Limb (tissue), 2 donors: Measurements from ENCODE around the gene AUTS2.

Experiments
- DNase-seq, 2 donors: peaks; one replicate each; pipeline ENCODE4 v3.0.0-alpha.2; 2016; ENCODE audit errors: extremely low spot score in 2 of 2

Gene AUTS2

DNA sequence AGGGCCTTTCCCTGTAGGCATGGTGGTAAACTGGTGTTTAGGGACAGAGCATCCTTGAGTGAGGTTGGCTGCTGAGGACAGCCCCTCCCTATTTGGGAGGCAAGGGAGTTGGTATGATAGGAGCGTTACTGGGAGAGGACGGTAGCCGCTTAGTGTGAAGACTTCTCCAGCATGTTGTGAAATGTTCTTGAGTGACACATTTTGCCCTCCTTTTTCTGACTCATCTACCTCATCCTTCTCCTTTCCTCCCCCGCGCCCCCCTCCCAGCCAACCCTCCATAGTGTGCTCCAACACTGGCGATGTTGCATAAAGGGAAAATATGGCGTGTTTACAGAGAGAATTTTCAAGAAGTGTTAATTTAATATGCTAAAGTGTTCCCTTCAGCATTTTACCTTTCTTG, 888.7 kb downstream of the AUTS2 start:
- DNase-seq = no peak

DNA sequence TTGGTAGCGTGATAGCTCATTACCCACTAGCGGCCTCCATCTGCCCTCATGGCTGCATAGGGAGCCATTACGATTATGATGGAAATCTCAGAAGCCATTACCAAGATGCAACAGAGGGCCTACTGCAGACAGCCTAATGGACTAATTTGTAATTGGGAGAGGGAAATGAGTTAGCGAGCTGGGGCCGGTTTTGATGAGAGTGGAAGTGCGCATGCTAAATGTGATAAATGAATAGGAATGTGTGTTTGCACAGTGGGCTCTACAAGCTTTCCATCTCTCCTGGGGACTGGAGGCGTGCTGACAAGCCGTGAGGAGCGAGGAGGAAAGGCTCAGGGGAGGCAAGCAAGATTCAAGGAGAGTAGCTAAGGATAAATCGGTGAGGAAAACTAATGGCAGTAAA, 889.2 kb downstream of the AUTS2 start:
- DNase-seq = peak in 1 of 2 donors; percentile 39

DNA sequence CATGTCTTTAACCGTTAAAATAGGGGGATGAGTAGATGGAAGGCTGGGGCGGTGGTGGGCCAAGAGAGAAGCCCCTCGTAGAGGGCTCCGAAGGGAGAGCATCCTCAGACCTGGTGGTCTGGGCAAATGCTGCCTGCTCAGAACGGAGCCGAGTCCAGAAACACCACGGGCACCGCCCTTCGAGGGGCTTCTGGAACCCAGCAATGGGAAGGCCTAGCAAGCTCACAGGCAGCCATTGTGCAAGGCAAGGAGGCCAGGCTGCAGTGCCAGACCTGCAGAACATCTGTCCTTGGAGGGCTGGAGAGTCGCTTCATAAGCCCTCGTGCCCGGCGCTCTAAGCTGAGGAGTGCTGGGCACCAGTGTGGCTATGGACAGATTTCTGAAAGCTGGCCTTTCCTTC, 889.6 kb downstream of the AUTS2 start:
- no peak for DNase-seq

DNA sequence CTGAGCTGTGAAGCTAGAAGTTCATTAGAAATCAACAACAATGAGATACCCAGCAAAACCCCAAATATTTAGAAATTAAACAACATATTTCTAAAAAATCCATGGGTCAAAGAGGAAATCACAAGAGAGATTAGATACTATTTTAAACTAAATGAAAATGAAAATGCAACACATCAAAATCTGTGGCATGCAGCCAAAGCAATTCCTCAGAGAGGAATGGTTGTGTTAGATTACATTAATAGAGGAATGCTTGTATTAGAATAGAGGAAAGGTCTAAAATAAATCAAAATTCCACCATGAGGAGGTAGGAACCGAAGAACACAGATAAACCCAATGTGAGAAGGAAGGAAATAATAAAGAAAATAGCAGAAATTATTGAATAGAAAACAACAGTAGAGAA, 891.5 kb downstream of the AUTS2 start:
- no peak for DNase-seq

DNA sequence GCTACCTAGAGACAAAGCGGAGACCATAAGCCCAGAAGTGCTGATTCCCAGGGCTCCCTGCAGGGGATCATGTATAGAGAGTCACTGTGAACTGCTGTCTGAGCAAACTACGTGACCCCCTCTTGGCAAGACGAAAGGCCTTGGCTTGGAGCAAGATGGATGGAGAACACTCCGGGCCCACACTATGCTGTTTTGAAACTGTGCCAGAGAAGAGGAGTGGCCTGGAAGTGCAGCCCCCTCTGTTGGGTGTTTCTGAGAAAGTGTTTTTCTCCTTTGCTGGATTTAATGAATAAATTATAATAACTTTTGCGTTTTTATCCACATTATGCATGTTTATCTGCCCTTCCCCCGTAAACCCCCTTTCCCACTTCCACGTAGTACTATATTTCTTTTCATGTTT, 894.4 kb downstream of the AUTS2 start:
- peak in 1 of 2 donors; percentile 54 for DNase-seq

DNA sequence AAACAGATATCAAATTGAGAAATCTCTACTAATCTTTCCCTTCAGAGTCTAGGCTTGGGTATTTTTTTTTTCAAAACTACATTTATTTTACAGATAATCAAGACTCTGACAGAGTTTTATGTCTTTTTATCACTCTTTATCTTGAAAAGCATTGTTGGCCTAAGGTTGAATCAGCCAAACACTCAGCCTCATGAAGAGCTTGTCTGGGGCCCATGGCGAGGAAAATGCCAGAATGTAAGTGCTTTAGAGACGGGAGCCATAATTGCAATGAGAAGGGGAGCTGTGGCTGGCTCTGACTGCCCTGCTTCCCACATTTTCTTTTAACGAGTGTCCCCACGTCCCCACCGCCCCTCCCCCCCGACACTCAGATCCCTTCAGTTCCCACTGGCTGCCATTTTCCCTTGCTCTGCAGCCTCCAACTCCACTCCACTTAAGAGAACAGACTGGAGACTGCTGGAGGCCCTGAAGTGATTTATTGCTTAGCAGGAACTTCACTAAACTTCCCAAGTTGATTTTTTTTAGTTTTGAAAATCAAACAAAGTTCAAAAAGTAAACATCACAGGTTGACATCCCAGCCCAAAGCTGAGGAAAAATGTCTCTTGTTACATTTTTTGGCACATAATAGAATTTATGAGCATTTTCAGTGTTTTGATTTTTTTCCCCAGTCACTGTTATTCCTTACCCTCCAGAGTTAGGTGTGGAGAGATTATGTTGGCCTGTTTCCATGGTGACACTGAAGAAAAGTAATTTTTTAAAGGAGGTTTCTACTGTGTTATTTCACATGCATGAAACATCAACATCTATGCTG, 896.2 kb downstream of the AUTS2 start:
- DNase-seq = peak; percentile 50

DNA sequence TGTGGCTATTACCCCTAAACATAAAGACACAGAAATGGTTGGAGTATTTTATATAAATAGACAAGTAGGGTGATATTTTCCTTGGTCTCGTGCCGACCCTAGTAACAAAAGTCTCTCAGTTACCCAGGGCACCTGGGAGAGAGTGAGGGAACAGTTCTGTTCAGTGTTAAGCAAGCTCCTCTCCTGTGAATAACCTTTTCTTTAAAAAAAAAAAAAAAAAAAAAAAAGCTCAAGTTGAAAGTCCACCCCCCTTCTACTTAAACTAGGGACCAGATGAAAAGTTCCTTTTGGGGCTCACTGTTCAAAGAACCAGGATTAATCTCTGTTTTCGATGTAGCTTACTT, 896.7 kb downstream of the AUTS2 start:
- no peak for DNase-seq

DNA sequence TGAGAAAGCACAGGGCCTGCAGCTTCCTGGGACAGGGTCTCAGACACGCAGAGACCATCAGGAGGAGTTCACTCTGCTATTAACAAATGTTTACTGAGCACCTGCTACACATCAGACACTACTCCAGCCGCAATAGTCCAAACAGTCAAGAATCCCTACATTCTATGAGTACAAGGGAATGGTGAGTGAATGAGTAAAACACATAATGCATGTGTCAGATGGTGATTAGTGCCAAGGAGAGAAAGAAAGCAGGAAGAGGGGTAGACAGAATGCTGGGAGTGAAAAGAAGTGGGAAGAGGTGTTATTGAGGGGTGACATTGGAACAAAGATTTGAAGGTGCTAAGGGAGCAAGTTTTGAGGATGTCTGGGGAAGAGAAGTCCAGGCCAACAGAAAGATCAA, 899.5 kb downstream of the AUTS2 start:
- DNase-seq = no peak

DNA sequence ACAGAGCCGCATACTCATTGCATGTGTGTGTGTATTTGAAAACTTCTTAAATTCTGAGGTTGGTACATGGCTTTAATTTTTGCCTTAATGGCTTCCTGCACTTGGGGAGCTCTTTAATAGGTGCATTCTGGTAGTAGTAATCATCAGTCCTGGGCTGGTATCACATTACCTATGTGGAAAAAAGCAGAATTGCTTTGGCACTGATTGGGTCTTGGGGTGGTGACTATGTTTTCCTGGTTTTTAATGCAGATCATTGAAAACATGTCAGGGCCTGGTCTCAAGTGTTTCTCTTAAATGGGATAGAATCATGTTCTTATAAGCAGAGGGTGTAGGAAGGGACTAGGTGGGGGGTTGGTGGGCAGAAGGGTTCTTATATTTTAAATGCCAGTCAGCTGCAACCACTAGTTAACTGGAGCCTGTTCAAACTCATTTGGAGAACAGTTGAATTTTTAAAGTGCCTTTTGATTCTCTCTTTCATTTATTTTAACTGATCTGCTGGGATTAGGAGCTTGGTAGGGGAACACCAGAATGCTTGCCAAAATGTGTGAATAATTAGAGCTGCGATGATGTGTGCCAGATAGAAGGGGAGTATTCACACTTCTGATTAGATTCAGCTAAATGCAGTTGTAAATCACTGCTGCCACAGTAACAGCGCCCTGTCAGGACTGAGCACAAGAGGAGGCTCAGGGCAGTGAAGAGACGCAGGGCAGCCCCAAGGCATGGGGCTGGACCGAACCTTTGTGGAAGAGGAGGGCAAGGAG, 900.1 kb downstream of the AUTS2 start:
- no peak for DNase-seq

DNA sequence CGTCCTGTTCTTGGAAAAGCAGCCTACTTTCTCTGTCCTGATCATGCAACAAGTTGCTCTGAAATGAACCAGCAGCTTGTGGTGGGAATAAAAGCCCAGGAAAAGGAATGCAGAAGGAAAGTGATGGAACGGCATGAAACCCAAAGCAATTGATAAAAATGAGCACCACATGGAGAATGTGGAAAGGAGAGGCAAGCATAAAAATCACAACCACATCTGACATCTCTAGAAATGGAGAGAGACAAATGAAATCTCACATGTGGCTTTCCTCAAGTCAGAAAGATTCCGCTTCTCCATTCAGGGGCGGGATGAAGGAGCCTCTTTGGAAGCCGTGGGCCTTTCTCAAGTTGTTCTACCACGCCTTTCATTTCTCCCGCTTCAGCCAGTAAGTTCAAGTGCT, 902.0 kb downstream of the AUTS2 start:
- DNase-seq = no peak

DNA sequence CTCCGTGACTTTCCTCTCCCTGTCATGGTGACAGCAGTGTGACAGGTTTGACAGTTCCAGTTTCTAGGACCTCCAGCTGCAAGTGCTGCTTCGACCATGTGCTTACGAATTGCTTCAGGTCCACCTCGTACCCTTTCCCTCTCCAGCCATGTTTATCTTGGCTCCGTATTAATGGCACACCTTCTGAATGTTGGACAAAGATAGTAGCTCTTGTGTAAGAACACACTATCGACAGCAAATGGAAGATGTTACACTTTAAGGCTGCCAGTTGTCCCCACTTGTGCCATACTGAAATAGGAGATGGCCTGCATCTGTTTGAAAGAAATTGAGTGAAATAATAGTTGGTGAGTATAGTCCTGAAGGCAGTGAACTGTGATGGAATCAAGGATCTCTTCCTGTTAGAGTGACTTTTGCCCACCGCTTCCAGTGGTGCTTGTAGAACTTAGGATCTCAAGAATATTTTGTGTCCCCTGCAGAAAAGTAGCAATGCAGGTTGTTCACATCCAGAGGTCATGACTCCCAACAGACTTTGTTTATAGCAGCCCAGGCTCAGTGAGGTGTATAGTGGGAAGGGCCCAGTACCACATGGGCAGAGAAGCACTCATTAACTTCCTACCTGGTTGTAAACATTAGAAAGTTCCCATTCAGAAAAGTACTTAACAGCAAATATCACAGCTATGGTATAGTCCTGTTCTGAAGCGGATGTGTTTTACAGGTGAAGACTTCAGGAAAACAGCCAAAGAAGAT, 904.0 kb downstream of the AUTS2 start:
- DNase-seq = peak in 1 of 2 donors; percentile 18

DNA sequence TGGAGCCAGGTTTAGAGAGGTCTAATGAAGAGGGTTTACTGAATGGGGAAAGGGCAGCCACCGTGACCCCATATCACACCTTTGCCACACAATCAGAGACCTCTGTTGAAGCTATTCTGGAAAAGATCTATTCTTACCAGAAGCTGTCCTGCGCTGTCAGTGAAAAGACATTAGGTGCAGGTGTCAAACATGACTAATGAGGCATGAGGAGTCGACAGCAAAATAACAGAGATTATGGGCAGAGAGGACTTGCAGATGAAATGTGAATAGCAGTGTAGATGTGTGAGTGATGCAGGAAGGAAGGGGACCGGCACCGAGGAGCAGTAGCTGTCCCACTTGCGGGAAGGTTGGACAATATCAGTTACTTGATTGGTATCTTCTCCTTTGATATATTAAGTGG, 906.0 kb downstream of the AUTS2 start:
- no peak for DNase-seq

DNA sequence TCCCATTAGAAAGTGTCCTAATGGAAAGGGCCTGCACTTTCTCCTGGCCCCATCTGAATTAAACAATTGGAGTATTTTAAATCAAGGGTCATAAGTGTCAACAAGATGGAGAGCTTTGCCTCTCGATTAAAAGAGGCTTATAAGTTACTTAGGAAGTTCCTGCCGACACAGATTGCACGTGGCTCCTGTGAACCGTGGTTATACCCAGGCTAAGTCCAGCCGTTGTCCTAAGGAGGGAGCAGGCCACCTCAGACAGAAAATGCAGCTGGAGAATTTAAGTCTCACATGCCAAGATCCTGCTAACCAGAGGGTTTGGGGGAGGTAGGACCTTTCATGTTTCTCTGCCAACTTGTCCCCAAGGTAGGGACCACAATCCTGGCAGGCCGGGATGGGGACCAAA, 907.2 kb downstream of the AUTS2 start:
- DNase-seq = no peak

DNA sequence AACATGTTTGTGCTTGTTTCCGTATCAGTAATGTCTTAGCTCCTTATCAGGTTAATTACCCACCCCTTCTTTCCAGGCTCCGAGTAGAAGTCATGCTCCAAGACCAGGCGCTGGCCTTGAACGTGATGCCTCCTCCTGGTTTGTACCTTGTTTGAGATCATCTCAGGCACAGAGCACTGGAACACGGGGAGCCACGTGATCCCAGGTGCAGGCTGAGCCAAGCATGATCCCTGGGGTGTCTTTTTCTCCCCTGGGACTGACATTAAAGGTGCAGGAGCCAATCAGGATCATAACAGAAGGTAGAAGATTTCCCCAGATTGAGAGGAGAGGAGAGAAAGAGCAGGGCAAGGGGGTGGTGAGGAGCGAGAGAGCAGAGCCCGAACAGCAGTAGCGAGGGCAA, 907.6 kb downstream of the AUTS2 start:
- DNase-seq = no peak

DNA sequence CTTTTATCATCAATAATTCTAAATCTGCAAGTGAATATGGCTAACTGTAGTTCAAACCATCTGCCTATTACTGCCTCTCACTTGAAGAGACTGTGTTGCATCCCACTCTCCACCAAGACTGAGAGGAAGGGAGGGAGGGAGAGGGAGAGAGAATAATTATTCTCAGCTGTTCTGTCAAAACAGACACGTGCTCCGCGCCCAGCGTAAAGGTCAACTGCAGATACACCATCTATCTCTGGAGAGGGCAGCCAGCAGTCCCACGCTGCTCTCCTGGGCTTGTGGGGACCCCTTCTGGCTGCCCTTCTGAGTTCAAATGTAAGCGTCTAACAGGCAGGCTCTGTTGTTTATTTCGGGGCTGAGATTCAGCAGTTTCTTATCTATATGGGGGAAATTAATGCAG, 908.2 kb downstream of the AUTS2 start:
- no peak for DNase-seq

DNA sequence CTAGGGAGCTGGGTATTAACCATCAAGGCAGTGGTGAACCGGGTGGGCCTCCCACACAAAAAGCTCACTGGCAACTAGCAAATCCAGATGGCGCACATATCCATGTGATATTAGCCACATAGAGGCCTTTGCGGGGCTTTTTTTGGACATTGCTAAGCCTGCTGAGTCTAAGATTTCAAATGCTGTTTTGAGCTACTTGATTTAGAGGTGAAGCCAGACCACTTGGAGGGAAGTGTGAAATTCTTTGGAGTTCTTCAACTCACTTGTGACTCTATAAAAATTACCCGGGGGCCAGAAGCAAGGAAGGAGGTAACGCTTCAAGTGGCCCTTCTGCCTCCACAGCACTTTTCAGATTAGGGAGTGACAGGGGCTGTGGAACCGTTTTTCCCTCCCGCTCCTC, 913.9 kb downstream of the AUTS2 start:
- DNase-seq = no peak

DNA sequence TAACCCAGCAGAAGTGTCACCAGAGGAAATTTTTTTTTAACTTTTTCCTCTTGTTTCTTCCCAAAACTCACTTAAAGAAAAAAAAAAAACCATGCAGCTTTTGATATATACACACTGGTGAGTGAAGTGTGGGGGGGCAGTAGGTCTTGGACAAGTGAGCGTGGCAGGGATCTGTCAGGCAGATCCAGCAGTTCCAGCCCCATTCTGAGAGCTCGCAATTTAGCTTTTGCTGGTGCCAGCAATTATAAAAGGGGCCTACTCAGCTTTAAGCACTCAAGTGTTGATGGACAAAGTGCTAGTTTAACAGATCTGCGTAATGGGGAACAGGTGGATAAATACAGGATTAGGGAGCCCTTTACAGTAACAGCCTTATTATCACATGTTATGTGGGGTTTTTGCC, 914.5 kb downstream of the AUTS2 start:
- no peak for DNase-seq

DNA sequence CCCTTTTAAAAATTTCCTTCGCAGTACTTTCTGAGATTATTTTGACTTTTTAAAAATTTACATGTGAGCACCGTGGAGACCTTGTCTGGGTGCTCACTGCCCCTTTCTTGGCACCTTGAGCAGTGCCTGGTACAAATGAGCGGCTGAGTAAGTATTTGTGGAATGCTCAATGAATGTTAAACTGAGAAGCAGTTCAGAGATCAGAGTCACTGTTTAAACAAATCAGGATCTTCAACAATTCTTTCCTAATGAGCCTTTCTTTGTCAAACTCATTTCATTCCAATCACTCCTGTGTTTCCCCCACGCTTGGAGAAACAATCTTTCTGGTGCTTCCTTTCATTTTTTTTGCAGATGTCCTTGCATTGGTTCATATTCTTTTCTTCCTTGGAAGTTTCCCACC, 922.3 kb downstream of the AUTS2 start:
- DNase-seq = no peak

DNA sequence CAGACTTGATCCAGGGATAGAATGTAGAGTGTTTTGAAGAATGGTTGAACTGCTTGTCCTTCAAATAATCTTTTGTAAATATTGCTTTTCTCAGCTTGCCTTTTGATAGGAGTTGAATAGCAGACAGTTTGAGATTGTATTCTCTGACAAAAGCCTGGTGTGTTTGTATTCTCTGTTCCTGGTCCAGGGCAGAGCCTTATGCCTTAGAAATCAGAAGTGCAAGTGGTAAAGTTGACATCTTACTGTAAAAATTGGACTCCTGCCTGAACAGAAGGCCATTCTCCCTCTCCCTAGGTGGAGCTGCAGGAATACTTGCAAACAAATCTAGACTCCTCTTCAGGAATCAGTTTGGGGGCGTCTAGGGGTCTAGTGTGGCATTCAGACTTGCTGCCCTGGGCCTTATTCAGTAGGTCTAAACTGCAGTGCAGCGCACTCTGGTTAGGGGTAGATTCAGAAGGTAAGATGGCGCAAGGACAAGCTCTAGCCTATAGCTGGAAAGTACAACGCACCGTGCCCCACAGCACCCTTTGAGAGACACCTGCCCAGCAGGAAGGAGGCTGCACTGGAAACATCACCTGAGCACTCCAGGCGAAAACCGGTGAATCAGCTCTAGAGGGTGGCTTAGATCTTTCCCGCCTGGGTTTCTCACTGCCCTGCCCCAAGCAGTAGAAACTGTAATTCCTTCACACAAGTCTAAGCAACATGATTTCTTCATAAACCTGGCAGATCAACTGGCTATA, 925.1 kb downstream of the AUTS2 start:
- no peak for DNase-seq

DNA sequence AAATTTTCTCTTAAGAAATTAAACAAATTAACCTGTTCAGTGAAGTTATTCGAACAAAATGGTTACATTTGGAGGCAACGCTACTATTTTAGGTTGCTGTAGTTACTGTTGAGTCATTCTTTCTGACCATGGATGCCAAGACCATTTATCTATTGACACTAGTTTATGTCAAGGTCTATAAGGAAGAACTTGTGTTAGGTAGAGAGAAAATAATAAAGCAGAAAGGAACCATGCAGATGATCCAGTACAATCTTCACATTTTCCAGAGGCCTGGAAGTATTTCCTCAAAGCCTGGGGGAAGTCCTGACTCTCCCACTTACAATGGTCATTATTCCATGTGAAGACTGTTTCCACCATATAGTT, 925.7 kb downstream of the AUTS2 start:
- no peak for DNase-seq

DNA sequence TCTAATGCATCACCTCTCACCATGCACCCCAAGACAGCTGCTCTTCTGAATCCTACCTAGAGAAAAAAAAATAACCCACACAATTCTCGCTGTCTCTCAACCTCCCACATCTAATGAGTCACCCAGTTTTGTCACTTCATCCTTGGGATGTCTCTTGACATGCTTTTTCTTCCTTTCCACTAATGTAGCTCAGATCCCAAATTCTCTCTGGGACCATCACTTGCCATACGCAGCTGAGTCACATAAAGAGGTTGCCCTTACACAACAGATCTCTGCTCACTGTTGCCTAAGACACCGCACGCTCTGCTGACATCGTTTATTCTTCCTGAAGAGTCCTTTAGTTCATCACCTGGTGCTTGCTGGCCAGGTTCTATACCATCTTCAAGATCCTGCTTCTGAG, 927.7 kb downstream of the AUTS2 start:
- no peak for DNase-seq
